Measurements from ENCODE around the gene VPS13A. TPM values are rescaled to one million over a fixed set of nuclear protein-coding genes. Genes with fewer than 3 reads are reported as not detected.
"Not testable (repeated sequence)": the region's sequence is repeated elsewhere in the genome, so short reads cannot be mapped to it uniquely, and the experiment has no call there.

The VPS13A gene
- total RNA-seq, 2 experiments from 2014 or later: 34.4 to 37.0 TPM

GRCh38 chr9:77384406-77384805, 207.1 kb downstream of the VPS13A start:
- no peak for DNase-seq
- CTCF ChIA-PET: no interaction called here
- TF ChIP-seq, protein P1, sequence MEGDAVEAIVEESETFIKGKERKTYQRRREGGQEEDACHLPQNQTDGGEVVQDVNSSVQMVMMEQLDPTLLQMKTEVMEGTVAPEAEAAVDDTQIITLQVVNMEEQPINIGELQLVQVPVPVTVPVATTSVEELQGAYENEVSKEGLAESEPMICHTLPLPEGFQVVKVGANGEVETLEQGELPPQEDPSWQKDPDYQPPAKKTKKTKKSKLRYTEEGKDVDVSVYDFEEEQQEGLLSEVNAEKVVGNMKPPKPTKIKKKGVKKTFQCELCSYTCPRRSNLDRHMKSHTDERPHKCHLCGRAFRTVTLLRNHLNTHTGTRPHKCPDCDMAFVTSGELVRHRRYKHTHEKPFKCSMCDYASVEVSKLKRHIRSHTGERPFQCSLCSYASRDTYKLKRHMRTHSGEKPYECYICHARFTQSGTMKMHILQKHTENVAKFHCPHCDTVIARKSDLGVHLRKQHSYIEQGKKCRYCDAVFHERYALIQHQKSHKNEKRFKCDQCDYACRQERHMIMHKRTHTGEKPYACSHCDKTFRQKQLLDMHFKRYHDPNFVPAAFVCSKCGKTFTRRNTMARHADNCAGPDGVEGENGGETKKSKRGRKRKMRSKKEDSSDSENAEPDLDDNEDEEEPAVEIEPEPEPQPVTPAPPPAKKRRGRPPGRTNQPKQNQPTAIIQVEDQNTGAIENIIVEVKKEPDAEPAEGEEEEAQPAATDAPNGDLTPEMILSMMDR (IDR thresholded peaks at IDR 0.05): no peak
- H3K27me3 Mint-ChIP-seq: no peaks in the 10 kb centered on the region
- H3K27ac Mint-ChIP-seq: no peak overlapping the region
- intact Hi-C loops (cut with micrococcal nuclease): no loop called here
- peaks cover 11% of the 10 kb centered on the region for H3K36me3 Mint-ChIP-seq (ENCODE audit: low read depth)
- peaks cover 2% of the 10 kb centered on the region for H3K4me1 Mint-ChIP-seq (ENCODE audit: low read depth)
- POLR2A ChIA-PET: no interaction called here
- ATAC-seq: no peak
- no peaks in the 10 kb centered on the region for H3K9me3 Mint-ChIP-seq
- no peak overlapping the region for H3K4me3 Mint-ChIP-seq

GRCh38 chr9:77386187-77386586, 208.9 kb downstream of the VPS13A start:
- no peak for DNase-seq
- H3K27ac Mint-ChIP-seq: no peak overlapping the region
- CTCF ChIA-PET: no interaction called here
- H3K36me3 Mint-ChIP-seq (ENCODE audit: low read depth): peaks cover 9% of the 10 kb centered on the region
- no peaks in the 10 kb centered on the region for H3K27me3 Mint-ChIP-seq
- peaks cover 2% of the 10 kb centered on the region for H3K4me1 Mint-ChIP-seq (ENCODE audit: low read depth)
- H3K9me3 Mint-ChIP-seq: no peaks in the 10 kb centered on the region
- intact Hi-C loops (cut with micrococcal nuclease): no loop called here
- POLR2A ChIA-PET: no interaction called here
- no peak for ATAC-seq
- TF ChIP-seq, protein P1 (IDR thresholded peaks at IDR 0.05): no peak
- H3K4me3 Mint-ChIP-seq: no peak overlapping the region

DNA sequence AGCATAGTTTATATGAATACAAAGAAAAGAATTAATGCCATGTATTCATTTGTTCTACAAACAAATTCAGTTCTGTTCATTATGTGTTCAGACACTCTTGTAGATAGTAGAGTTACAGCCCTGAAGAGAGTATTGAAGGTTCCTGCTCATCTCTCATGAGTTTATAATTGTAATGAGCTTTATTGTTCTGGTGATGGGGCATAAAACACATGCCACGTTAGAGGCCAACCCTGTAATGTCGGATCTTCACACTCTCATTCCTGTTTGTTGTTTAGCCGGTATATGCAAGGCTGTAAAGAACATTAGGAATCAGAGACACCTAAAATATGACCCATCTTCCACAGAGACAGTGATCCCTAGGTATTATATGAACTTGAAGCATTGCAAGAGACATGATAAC, 214.5 kb downstream of the VPS13A start:
- TF ChIP-seq, protein P1 (IDR thresholded peaks at IDR 0.05): no peak
- ChIA-PET POLR2A (no interaction called here), CTCF (no interaction called here)
- intact Hi-C loops (cut with micrococcal nuclease): no loop called here
- ATAC-seq (no peak), DNase-seq (no peak)
- no peaks in the 10 kb centered on the region for H3K4me1 Mint-ChIP-seq (ENCODE audit: low read depth)
- H3K27ac Mint-ChIP-seq: no peak overlapping the region
- H3K27me3 Mint-ChIP-seq: no peaks in the 10 kb centered on the region
- H3K9me3 Mint-ChIP-seq: no peaks in the 10 kb centered on the region
- H3K4me3 Mint-ChIP-seq: no peak overlapping the region
- peaks cover 2% of the 10 kb centered on the region for H3K36me3 Mint-ChIP-seq (ENCODE audit: low read depth)

DNA sequence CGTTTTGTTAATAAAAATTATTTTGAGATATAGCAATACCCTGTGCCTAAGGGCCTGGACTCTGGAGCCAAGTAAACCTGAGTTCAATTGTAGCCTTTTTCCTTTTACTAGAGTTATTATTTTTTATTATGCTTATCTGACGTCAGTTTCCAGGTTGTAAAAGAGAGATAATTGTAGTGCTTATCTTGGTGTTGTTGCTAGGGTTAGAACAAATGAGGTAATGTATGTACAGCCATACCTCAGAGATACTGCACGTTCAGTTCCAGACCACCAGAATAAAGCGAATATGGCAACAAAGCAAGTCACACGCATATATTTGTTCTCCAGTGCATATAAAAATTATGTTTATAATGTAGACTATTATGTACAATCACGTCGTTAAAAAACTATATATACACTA, 215.0 kb downstream of the VPS13A start:
- ChIA-PET POLR2A (no interaction called here), CTCF (no interaction called here)
- Mint-ChIP-seq H3K4me1 (ENCODE audit: low read depth) (no peaks in the 10 kb centered on the region), H3K4me3 (no peak overlapping the region), H3K9me3 (no peaks in the 10 kb centered on the region), H3K27me3 (no peaks in the 10 kb centered on the region), H3K36me3 (ENCODE audit: low read depth) (peaks cover 2% of the 10 kb centered on the region), H3K27ac (no peak overlapping the region)
- no peak for DNase-seq
- TF ChIP-seq, protein P1 (IDR thresholded peaks at IDR 0.05): no peak
- no peak for ATAC-seq
- intact Hi-C loops (cut with micrococcal nuclease): no loop called here

DNA sequence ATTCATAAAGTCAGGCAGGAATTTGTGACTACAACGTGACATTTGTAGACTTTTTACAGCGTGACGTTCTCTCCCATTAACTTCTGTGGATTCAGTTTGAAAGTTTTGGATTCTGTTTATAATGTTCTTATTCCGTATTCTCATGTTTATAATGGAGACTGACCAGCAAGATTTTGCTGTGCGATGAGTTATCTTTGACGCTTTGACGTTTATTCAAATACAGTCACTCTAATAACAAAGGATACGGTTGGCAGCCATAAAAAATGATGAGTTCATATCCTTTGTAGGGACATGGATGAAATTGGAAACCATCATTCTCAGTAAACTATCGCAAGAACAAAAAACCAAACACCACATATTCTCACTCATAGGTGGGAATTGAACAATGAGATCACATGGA, 221.2 kb downstream of the VPS13A start:
- H3K9me3 Mint-ChIP-seq; DNase-seq; POLR2A ChIA-PET; H3K27me3 Mint-ChIP-seq; CTCF ChIA-PET; H3K27ac Mint-ChIP-seq; H3K4me3 Mint-ChIP-seq; H3K36me3 Mint-ChIP-seq (ENCODE audit: low read depth); H3K4me1 Mint-ChIP-seq (ENCODE audit: low read depth); intact Hi-C loops (cut with micrococcal nuclease); ATAC-seq: not testable (repeated sequence)

DNA sequence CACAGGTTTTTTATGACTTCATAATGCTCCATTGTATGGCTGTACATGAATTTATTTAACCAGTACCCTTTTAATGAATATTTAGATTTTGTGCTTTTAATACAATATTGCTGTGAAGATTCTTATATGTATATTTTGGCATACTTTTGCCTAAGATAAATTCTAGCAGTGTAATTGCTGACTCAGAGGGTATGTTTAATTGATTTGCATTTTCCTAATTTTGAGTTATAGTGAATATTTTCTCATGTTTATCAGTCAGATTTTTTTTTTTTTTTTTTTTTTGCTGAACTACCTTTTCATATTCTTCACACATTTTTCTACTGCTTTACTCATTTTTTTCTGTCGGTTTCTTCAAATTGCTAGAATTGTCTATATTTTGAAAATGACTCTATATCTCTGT, 222.6 kb downstream of the VPS13A start:
- DNase-seq (no peak), ATAC-seq (no peak)
- H3K9me3 Mint-ChIP-seq: no peaks in the 10 kb centered on the region
- H3K27me3 Mint-ChIP-seq: no peaks in the 10 kb centered on the region
- TF ChIP-seq, protein P1 (IDR thresholded peaks at IDR 0.05): no peak
- intact Hi-C loops (cut with micrococcal nuclease): no loop called here
- H3K4me1 Mint-ChIP-seq (ENCODE audit: low read depth): no peaks in the 10 kb centered on the region
- ChIA-PET POLR2A (no interaction called here), CTCF (no interaction called here)
- H3K4me3 Mint-ChIP-seq: no peak overlapping the region
- H3K36me3 Mint-ChIP-seq (ENCODE audit: low read depth): peaks cover 4% of the 10 kb centered on the region
- H3K27ac Mint-ChIP-seq: no peak overlapping the region

Measured in activated CD8-positive, alpha-beta T cell treated with anti-CD3 and anti-CD28 coated beads for 36 hours (primary cell).